Thoracic aorta (tissue), 2 donors: ENCODE results near the gene NEU2. TPM values are rescaled to one million over a fixed set of nuclear protein-coding genes. Genes with fewer than 3 reads are reported as not detected.
A peak's percentile ranks its signal among the peaks of the same experiment; 100 is the strongest.

Experiments
- ATAC-seq: fragments of 150-250 bp; one replicate; pipeline ENCODE4 v1.8.0; 2017; ENCODE audit warnings: low read depth; ENCODE audit not compliant: insufficient number of reproducible peaks, low FRiP score
- DNase-seq: peaks from one replicate; pipeline ENCODE4 v3.0.0-alpha.2; 2020; ENCODE audit warnings: low spot score
- H3K27ac ChIP-seq, 2 donors: fragments of 200-600 bp; sonication (generic); 1 replicate in 1 of 2; 2 replicates in 1 of 2; pipeline ENCODE4 v1.5.1; 2016; ENCODE audit warnings: mild to moderate bottlenecking in 2 of 2, moderate library complexity in 2 of 2
- H3K27me3 ChIP-seq: fragments of 200-600 bp; sonication (generic); replicated peaks from 2 replicates; pipeline ENCODE4 v1.6.0; 2016; ENCODE audit warnings: mild to moderate bottlenecking; ENCODE audit not compliant: insufficient read depth
- H3K36me3 ChIP-seq: fragments of 200-600 bp; sonication (generic); one replicate; pipeline ENCODE4 v1.5.1; 2016
- H3K4me1 ChIP-seq, 2 donors: fragments of 200-600 bp; sonication (generic); 1 replicate in 1 of 2; 2 replicates in 1 of 2; pipeline versions ENCODE4 v1.5.1 to v1.6.0; 2016; ENCODE audit warnings: low read depth in 2 of 2, mild to moderate bottlenecking in 1 of 2; ENCODE audit not compliant: control insufficient read depth in 1 of 2
- H3K4me3 ChIP-seq: fragments of 200-600 bp; sonication (generic); 2 replicates; pipeline ENCODE4 v1.5.1; 2016; ENCODE audit warnings: mild to moderate bottlenecking
- H3K9me3 ChIP-seq: fragments of 200-600 bp; sonication (generic); 2 replicates; pipeline ENCODE4 v1.5.1; 2016
- CTCF ChIP-seq: fragments of 200-600 bp; sonication (generic); IDR thresholded peaks from one replicate; pipeline ENCODE4 v1.5.1; 2019; ENCODE audit warnings: antibody characterized with exemption
- total RNA-seq, 2 donors: library from RNA; depleted of rRNA; stranded (reverse); fragments of >200 nt; gene quantifications; one replicate each; pipeline versions ENCODE4 v1.1.0 to v1.2.3, GENCODE V29; 2016

The NEU2 gene
- total RNA-seq, 2 donors from 2014 or later, result not detected

GRCh38 chr2:233053928-233054784 lies 21.7 kb downstream of the NEU2 start:
- H3K4me3 ChIP-seq, result no peak overlapping the region
- ATAC-seq (no peak), DNase-seq (no peak)
- peak; percentile 92 for TF ChIP-seq CTCF
- no peak overlapping the region for H3K27ac ChIP-seq
- H3K4me1 ChIP-seq, result peaks cover 0 to 5% of the 10 kb centered on the region in 2 donors
- H3K36me3 ChIP-seq, result no peaks in the 10 kb centered on the region
- H3K27me3 ChIP-seq, result no peaks in the 10 kb centered on the region
- no peaks in the 10 kb centered on the region for H3K9me3 ChIP-seq

GRCh38 chr2:233055362-233055761 lies 22.9 kb downstream of the NEU2 start:
- H3K4me1 ChIP-seq, result peaks cover 0 to 5% of the 10 kb centered on the region in 2 donors
- no peak for ATAC-seq
- no peaks in the 10 kb centered on the region for H3K36me3 ChIP-seq
- no peaks in the 10 kb centered on the region for H3K9me3 ChIP-seq
- H3K4me3 ChIP-seq, result no peak overlapping the region
- TF ChIP-seq CTCF, result no peak
- H3K27ac ChIP-seq, result no peak overlapping the region
- H3K27me3 ChIP-seq, result no peaks in the 10 kb centered on the region
- DNase-seq, result no peak

GRCh38 chr2:233056961-233057605 lies 24.6 kb downstream of the NEU2 start:
- no peak for DNase-seq

GRCh38 chr2:233058717-233059546 lies 26.5 kb downstream of the NEU2 start:
- peaks cover 0 to 3% of the 10 kb centered on the region in 2 donors for H3K4me1 ChIP-seq
- TF ChIP-seq CTCF, result no peak
- H3K4me3 ChIP-seq, result no peak overlapping the region
- no peaks in the 10 kb centered on the region for H3K9me3 ChIP-seq
- ATAC-seq (no peak), DNase-seq (no peak)
- H3K36me3 ChIP-seq, result no peaks in the 10 kb centered on the region
- H3K27me3 ChIP-seq, result no peaks in the 10 kb centered on the region
- no peak overlapping the region for H3K27ac ChIP-seq

More at GRCh38 chr2:233056961-233057605, 24.6 kb downstream of the NEU2 start:
- H3K9me3 ChIP-seq, result no peaks in the 10 kb centered on the region
- no peak for TF ChIP-seq CTCF
- H3K4me1 ChIP-seq, result peaks cover 0 to 5% of the 10 kb centered on the region in 2 donors
- no peak for ATAC-seq
- H3K27me3 ChIP-seq, result no peaks in the 10 kb centered on the region
- no peak overlapping the region for H3K4me3 ChIP-seq
- no peaks in the 10 kb centered on the region for H3K36me3 ChIP-seq
- no peak overlapping the region for H3K27ac ChIP-seq

- Histone ChIP-seq H3K36me3 (no peaks in the 10 kb centered on the region), H3K4me3 (no peak overlapping the region), H3K9me3 (no peaks in the 10 kb centered on the region), H3K4me1 (peaks cover 0 to 3% of the 10 kb centered on the region in 2 donors), H3K27me3 (no peaks in the 10 kb centered on the region), H3K27ac (peak overlapping the region in 1 of 2 donors; percentile 55)
- no peak for ATAC-seq
- DNase-seq, result no peak
- no peak for TF ChIP-seq CTCF
Observed at GRCh38 chr2:233059547-233059796, 27.0 kb downstream of the NEU2 start.
